Retina (tissue), 1 donor: ENCODE results near the gene TES.

ENCODE experiments used
- DNase-seq: peaks from one replicate; pipeline ENCODE4 v3.0.0-alpha.2; 2016

The TES gene

GRCh38 chr7:116195451-116195850 is 14.9 kb upstream of the TES start:
- no peak for DNase-seq

- DNase-seq = no peak
Observed at GRCh38 chr7:116196947-116197346, 13.4 kb upstream of the TES start.

- DNase-seq = no peak
Observed at GRCh38 chr7:116197360-116197759, 13.0 kb upstream of the TES start.

- DNase-seq = no peak
Observed at GRCh38 chr7:116198748-116199410, 11.5 kb upstream of the TES start.

GRCh38 chr7:116200963-116201362 is 9.4 kb upstream of the TES start:
- no peak for DNase-seq

GRCh38 chr7:116206141-116206540 is 4.2 kb upstream of the TES start:
- DNase-seq = no peak

GRCh38 chr7:116208919-116209318 is 1.4 kb upstream of the TES start:
- no peak for DNase-seq

GRCh38 chr7:116209561-116210070 is 723 bp upstream of the TES start:
- peak; percentile 25 for DNase-seq

- peak; percentile 79 for DNase-seq
Observed at GRCh38 chr7:116211006-116211912, 920 bp downstream of the TES start.

- no peak for DNase-seq
Observed at GRCh38 chr7:116211913-116212596, 1.7 kb downstream of the TES start.

- no peak for DNase-seq
Observed at GRCh38 chr7:116212869-116213268, 2.5 kb downstream of the TES start.

GRCh38 chr7:116213361-116214130 is 3.2 kb downstream of the TES start:
- DNase-seq = no peak

- DNase-seq = no peak
Observed at GRCh38 chr7:116214921-116215320, 4.6 kb downstream of the TES start.

- DNase-seq = no peak
Observed at GRCh38 chr7:116215551-116215950, 5.2 kb downstream of the TES start.

GRCh38 chr7:116216956-116217571 is 6.7 kb downstream of the TES start:
- DNase-seq = no peak

GRCh38 chr7:116218051-116218645 is 7.8 kb downstream of the TES start:
- DNase-seq = no peak

- no peak for DNase-seq
Observed at GRCh38 chr7:116218747-116219146, 8.4 kb downstream of the TES start.

- no peak for DNase-seq
Observed at GRCh38 chr7:116219288-116219687, 8.9 kb downstream of the TES start.

GRCh38 chr7:116219834-116220233 is 9.5 kb downstream of the TES start:
- DNase-seq = no peak

GRCh38 chr7:116222501-116222900 is 12.2 kb downstream of the TES start:
- peak; percentile 28 for DNase-seq

- DNase-seq = no peak
Observed at GRCh38 chr7:116223588-116223987, 13.2 kb downstream of the TES start.
